H54 (cell line): ENCODE results near the gene ZSCAN1.

ENCODE experiments used
- DNase-seq: peaks from one replicate; pipeline ENCODE4 v3.0.0; 2011; ENCODE audit warnings: low spot score, mixed read lengths; ENCODE audit not compliant: insufficient read length
- FAIRE-seq: peaks from 3 replicates; lab custom pipeline; 2011; peaks lifted over from hg19 to GRCh38; lab: Jason Lieb, UNC
- POLR2A ChIP-seq: IDR thresholded peaks from 2 replicates; pipeline ENCODE4 v1.6.1; 2011; ENCODE audit warnings: low read depth, mild to moderate bottlenecking, low read length

ZSCAN1 gene

GRCh38 chr19:58021541-58022282 lies 12.1 kb upstream of the ZSCAN1 start:
- FAIRE-seq (no peak), DNase-seq (no peak)
- TF ChIP-seq POLR2A = no peak

DNA sequence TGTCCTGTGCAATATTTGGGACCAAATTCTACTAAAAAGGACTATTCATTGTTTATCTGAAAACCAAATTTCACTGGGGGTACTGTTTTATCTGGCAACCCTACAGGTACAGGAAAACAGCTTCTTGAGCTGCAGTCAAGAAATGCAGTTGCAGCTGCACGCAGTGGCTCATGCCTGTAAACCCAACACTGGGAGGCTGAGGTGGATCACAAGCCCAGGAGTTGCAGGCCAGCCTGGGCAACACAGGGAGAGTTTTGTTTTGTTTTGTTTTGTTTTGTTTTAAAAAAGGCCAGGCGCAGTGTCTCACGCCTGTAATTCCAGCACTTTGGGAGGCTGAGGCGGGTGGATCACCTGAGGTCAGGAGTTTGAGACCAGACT lies 11.6 kb upstream of the ZSCAN1 start:
- FAIRE-seq (no peak), DNase-seq (no peak)
- no peak for TF ChIP-seq POLR2A

GRCh38 chr19:58024661-58025060 lies 9.2 kb upstream of the ZSCAN1 start:
- FAIRE-seq (no peak), DNase-seq (no peak)
- no peak for TF ChIP-seq POLR2A

DNA sequence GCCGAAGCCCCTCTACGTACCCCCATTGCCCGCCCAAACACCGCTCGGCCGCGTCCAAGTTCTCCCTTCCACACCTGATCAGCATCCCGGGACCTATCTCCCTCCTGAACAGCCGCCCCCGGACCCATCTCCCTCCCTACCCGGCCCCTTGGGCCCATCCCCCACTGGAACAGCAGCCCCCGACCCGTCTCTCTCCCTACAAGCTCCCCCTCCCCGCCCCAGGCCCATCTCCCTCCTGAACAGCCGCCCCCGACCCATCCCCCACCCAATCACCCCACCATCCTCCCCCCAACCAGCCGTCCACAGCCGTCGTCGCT lies 610 bp downstream of the ZSCAN1 start:
- FAIRE-seq (no peak), DNase-seq (no peak)
- TF ChIP-seq POLR2A = no peak

DNA sequence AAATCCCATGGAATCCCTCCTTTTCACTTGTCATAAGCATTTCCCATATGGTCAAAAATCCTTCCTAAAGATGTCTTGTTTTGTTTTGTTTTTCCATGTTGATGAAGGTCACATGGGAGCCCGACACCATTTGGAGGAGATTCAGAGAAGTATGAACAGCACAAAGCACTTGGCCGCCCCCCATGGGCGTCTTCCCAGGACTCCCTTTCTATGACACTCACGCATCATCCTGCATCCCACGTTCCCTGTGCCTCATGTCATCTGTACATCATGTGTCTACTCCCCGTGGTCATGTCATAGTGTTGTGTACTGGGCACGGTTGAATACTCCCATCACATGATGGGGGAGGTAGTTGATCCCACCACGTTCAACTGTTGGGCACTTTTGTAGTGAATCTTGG lies 2.0 kb downstream of the ZSCAN1 start:
- FAIRE-seq = no peak

GRCh38 chr19:58037927-58038687 lies 4.3 kb downstream of the ZSCAN1 start:
- FAIRE-seq (no peak), DNase-seq (no peak)
- no peak for TF ChIP-seq POLR2A

More for the DNA sequence above, 2.0 kb downstream of the ZSCAN1 start:
- no peak for TF ChIP-seq POLR2A
- DNase-seq = no peak

DNA sequence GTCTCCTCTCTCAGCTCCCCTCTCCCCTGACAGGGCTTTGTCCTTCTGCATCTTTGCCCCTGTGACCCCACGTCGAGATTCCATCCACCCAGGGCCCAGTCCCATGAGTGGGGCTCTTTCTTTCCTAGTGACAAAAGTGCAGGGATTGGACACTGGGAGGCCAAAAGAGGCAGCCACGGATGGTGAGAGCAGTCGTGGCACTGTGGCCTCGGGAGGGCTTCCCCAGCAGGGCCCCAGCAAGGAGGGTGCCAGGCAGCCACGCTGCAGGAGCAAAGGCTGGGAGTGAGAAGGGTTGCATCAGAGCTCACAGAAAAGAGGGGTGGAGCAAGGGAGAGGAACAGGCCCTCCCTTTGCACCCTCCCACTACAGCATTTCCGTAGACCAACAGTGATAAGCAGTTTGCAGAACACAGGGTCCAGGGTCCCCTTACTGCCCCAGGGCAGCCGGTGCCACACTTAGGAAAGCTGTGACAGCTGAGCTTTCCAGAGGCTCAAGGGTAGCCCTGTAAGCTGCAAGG lies 4.9 kb downstream of the ZSCAN1 start:
- DNase-seq = no peak
- FAIRE-seq = no peak
- TF ChIP-seq POLR2A = no peak

- no peak for TF ChIP-seq POLR2A
- FAIRE-seq (no peak), DNase-seq (no peak)
These were observed 7.1 kb downstream of the ZSCAN1 start for GRCh38 chr19:58040751-58041525.

DNA sequence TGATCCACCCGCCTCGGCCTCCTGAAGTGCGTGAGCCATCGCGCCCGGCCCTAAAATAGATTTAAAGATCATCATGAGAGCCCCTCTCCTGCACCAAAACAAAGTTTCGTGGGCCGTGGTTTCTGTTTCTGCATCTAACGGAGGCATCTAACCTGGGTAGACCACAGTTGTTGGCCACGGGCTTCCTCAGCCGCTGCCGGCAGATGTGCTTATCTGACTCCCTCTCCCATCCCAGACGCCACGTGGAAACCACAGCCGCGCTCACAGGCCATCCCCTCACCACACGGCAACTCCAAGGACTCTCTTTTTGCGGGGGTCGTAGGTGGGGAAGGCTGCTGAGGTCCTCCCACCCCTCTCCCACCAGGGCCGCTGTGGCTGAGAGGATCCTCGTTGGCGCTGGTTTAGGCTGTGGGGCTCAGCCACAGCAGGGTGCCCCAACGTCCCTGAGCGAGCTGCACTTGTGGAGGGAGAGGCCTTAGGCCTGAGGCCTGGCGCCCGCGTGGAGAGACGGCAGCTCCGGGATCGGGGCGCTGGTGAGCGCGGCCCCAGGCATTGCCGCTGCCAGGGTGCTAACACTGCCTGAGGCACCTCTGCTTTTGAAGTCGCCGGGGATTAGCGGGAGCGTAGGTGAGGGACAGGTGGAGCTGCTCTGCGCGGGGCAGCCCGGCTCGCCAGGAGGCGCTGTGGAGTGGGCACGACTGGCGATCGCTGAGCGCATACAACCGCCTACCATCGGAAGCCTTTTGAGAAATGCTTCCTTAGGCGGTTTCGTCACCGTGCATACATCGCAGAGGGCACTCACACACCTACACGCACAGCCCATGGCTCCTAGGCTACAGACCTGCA lies 8.9 kb downstream of the ZSCAN1 start:
- no peak for TF ChIP-seq POLR2A
- no peak for DNase-seq
- FAIRE-seq = no peak

DNA sequence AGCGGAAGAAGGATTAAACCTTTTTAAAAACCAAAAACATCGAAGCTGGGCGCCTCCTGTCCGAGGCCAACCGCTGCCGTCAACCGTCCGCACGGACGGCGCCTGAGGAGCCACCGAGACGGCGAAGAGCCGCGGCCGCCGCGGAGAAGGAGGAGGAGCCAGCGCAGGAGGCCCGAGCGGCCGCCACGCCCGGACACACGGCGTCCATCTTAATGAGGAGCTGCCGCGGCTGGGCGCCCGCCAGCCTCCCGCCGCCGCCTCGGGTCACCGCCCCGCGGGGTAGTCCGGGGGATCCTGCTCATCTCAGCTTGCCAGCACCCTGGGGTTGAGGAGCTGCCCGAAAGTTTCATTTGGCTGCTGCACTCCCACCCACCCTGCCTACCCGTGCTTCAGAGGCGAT lies 10.6 kb downstream of the ZSCAN1 start:
- no peak for FAIRE-seq
- TF ChIP-seq POLR2A = no peak
- DNase-seq = no peak

DNA sequence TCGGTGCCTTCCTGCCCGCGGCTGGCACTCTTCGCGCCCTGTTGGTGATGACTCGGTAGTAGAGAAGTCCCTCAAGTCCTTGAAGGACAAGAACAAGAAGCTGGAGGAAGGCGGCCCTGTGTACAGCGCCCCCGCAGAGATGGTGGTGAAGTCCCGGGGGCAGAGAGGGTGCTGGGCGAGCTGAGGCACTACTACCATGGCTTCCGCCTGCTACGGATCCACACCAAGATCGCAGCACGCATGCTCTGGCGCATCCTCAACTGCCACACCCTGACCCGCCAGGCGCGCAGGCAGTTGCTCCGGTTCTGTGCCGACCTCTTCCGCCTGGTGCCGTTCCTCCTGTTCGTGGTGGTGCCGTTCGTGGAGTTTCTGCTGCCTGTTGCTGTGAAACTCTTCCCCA lies 11.1 kb downstream of the ZSCAN1 start:
- no peak for FAIRE-seq
- no peak for DNase-seq
- TF ChIP-seq POLR2A = no peak

DNA sequence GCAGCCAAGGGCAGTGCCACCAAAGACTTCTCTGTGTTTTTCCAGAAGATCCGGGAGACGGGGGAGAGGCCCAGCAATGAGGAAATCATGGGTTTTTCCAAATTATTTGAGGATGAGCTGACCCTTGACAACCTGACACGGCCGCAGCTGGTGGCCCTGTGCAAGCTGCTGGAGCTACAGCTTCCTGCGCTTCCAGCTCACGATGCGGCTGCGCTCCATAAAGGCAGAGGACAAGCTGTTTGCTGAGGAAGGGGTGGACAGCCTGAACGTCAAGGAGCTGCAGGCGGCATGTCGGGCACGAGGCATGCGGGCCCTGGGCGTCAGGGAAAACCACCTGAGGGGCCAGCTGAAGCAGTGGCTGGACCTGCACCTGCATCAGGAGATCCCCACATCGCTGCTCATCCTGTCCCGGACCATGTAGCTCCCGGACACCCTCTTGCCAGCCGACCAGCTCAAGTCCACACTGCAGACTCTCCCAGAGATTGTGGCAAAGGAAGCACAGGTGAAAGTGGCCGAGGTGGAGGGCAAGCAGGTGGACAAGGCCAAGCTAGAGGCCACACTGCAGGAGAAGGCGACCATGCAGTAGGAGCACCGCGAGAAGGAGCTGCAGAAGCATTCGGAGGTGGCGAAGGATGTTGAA lies 11.7 kb downstream of the ZSCAN1 start:
- DNase-seq (no peak), FAIRE-seq (no peak)
- TF ChIP-seq POLR2A = no peak

- FAIRE-seq (no peak), DNase-seq (no peak)
- no peak for TF ChIP-seq POLR2A
These were observed 13.0 kb downstream of the ZSCAN1 start for GRCh38 chr19:58046856-58047255.
